ENCODE data around the gene CTRB2.
"Not testable (repeated sequence)": the region's sequence is repeated elsewhere in the genome, so short reads cannot be mapped to it uniquely, and the experiment has no call there.

The CTRB2 gene

GRCh38 chr16:75206749-75207451 is at the start of gene CTRB2:
Gene CTRB2, minus strand, starts transcription at chr16:75207161. Its CDS starts 20 bp downstream, at chr16:75207141.
- no peak for DNase-seq

- DNase-seq, result peak; percentile 50
Observed at GRCh38 chr16:75256059-75256571, 49.2 kb upstream of the CTRB2 start.

- peak; percentile 45 for DNase-seq
Observed at GRCh38 chr16:75254359-75254837, 47.4 kb upstream of the CTRB2 start.

GRCh38 chr16:75252946-75253911 is 46.3 kb upstream of the CTRB2 start:
- peak; percentile 52 for DNase-seq

GRCh38 chr16:75252049-75252864 is 45.3 kb upstream of the CTRB2 start:
- peak; percentile 47 for DNase-seq

- peak; percentile 93 for DNase-seq
Observed at GRCh38 chr16:75251280-75252048, 44.5 kb upstream of the CTRB2 start, which contains the start of gene BCAR1. Gene BCAR1, minus strand, starts transcription at chr16:75251624. Its CDS starts 142 bp downstream, at chr16:75251482.

- peak; percentile 59 for DNase-seq
Observed at GRCh38 chr16:75250809-75251279, 43.9 kb upstream of the CTRB2 start.

- DNase-seq, result peak; percentile 52
Observed at GRCh38 chr16:75250089-75250808, 43.3 kb upstream of the CTRB2 start.

GRCh38 chr16:75249441-75249840 is 42.5 kb upstream of the CTRB2 start:
- DNase-seq, result no peak

GRCh38 chr16:75248536-75249380 is 41.8 kb upstream of the CTRB2 start:
- DNase-seq, result no peak

- DNase-seq, result peak; percentile 43
Observed at GRCh38 chr16:75248142-75248535, 41.2 kb upstream of the CTRB2 start.

GRCh38 chr16:75247249-75247648 is 40.3 kb upstream of the CTRB2 start:
- peak; percentile 45 for DNase-seq

GRCh38 chr16:75246504-75247205 is 39.7 kb upstream of the CTRB2 start:
- peak; percentile 34 for DNase-seq

GRCh38 chr16:75244844-75245758 is 38.1 kb upstream of the CTRB2 start:
- DNase-seq, result peak; percentile 91

- no peak for DNase-seq
Observed at GRCh38 chr16:75244225-75244809, 37.4 kb upstream of the CTRB2 start.

- DNase-seq, result no peak
Observed at GRCh38 chr16:75243667-75244224, 36.8 kb upstream of the CTRB2 start.

- not testable (repeated sequence) for DNase-seq
Observed at GRCh38 chr16:75242436-75243078, 35.6 kb upstream of the CTRB2 start.

Data from right forelimb (tissue), 1 donor.